Urinary bladder (tissue), 4 donors: ENCODE results near the gene GOLGA6L24. TPM values are rescaled to one million over a fixed set of nuclear protein-coding genes. Genes with fewer than 3 reads are reported as not detected.
"Not testable (repeated sequence)": the region's sequence is repeated elsewhere in the genome, so short reads cannot be mapped to it uniquely, and the experiment has no call there.

ENCODE experiments used
- DNase-seq: peaks from one replicate; pipeline ENCODE4 v3.0.0-alpha.2; 2015; ENCODE audit errors: extremely low spot score
- H3K27ac ChIP-seq: one replicate; pipeline ENCODE4 v1.5.1; 2013; ENCODE audit warnings: low read depth, mild to moderate bottlenecking, moderate library complexity
- H3K36me3 ChIP-seq: one replicate; pipeline ENCODE4 v1.6.1; 2013; ENCODE audit warnings: mild to moderate bottlenecking, moderate library complexity; ENCODE audit not compliant: insufficient read depth
- H3K4me1 ChIP-seq: one replicate; pipeline ENCODE4 v1.6.1; 2013; ENCODE audit warnings: mild to moderate bottlenecking, moderate library complexity; ENCODE audit not compliant: insufficient read depth
- H3K4me3 ChIP-seq: one replicate; pipeline ENCODE4 v1.5.1; 2013; ENCODE audit warnings: low read depth, low read length
- WGBS: extraction: QIAGEN DNeasy Blood & Tissue Kit; methylation state at CpG from one replicate; pipeline ENCODE4 v1.1.7; 2013; 5-methylcytosine and 5-hydroxymethylcytosine counted together
- polyA plus RNA-seq: library from polyadenylated mRNA; stranded (reverse); fragments of 200-250 nt; gene quantifications from one replicate; pipeline ENCODE4 v1.2.3, GENCODE V29; 2013
- total RNA-seq: library from RNA; depleted of rRNA; stranded (reverse); fragments of >200 nt; gene quantifications from one replicate; pipeline ENCODE4 v1.2.3, GENCODE V29; 2014
- donor health status: healthy with polysubstance abuse.
- donor health status: healthy.

The GOLGA6L24 gene
- total RNA-seq = not detected
- polyA plus RNA-seq = not detected

DNA sequence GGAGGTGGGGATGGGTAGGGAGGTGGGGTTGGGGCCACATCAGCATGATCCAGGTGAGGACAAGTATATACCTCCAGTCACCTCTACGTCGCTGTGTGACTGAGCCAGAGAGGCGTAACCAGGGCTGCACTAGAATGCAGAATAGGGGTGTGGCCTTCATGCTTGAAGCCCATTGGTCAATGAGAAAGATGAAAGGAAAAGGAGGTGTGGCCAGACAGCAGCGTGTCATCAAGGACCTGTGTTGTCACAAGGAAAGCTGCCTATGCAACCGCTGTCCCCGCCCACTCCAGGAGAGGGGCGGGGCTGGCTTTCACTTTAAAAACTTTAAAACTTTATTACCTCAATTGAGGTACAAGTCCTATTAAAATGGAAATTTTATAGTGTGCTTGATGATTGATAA lies at the start of gene GOLGA6L24:
GOLGA6L24 (minus strand) TSS at position 101 of the 400 bp plus-strand sequence; CDS start at position 40, 61 bp downstream.
- not testable (repeated sequence) for H3K27ac ChIP-seq, H3K36me3 ChIP-seq, H3K4me3 ChIP-seq, H3K4me1 ChIP-seq, DNase-seq
- no CpG with 5 or more reads among the region's 7 CpGs for WGBS

DNA sequence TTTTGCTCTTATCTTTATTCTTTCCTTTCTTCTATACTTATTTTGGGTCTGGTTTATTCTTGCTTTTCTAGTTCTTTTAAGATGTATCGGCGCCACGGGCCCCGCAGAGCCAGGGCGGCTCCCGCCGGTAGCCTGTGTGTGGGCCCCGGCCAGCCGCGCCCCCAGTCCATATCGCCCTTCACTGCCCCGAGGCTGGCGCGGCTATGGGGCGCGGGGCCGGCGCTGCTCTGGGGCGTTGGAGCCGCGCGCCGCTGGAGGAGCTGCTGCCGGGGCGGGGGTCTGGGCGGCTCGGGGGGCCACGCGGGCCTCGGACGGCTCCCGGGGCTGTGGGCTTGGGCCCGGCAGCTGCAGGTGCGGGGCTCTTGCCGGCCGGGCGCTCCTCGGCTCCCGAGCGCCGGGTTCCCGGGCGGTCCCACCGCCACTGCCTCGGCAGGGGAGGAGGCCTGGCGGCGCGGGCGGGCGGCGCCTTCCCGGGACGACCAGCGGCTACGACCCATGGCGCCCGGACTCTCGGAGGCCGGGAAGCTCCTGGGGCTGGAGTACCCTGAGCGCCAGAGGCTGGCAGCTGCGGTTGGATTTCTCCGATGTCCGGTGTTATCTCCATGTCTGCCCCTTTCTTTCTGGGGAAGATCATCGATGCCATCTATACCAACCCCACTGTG lies 45.0 kb upstream of the GOLGA6L24 start:
- H3K36me3 ChIP-seq, DNase-seq, H3K4me1 ChIP-seq, H3K27ac ChIP-seq, H3K4me3 ChIP-seq: not testable (repeated sequence)
- no CpG with 5 or more reads among the region's 64 CpGs for WGBS

- not testable (repeated sequence) for H3K4me1 ChIP-seq, H3K27ac ChIP-seq, H3K4me3 ChIP-seq, H3K36me3 ChIP-seq, DNase-seq
- 91% methylated on average over 2 of the region's 11 CpGs for WGBS
Measured at GRCh38 chr15:28396022-28396421, 38.1 kb upstream of the GOLGA6L24 start.

DNA sequence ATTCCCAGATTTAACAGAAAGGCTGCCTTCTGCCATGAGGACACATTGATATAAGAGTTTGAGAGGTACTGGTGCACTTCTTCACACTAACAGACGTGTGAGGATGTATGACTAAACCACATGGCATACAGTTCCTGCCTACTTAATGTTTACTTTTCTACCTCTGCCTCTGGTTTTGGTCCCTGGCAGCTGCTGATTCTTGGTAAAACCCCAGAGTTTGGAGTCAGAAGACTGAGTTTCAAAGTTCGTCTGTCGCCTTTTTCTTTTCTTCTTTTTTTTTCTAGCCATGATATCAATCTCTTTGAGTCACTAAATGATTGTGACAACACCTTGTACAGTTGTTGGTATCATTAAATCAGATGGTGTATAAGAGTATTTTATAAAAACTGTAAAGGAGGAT lies 22.2 kb upstream of the GOLGA6L24 start:
- not testable (repeated sequence) for H3K27ac ChIP-seq, H3K4me1 ChIP-seq, DNase-seq, H3K36me3 ChIP-seq, H3K4me3 ChIP-seq
- WGBS = 89% methylated on average over 2 of the region's 3 CpGs

DNA sequence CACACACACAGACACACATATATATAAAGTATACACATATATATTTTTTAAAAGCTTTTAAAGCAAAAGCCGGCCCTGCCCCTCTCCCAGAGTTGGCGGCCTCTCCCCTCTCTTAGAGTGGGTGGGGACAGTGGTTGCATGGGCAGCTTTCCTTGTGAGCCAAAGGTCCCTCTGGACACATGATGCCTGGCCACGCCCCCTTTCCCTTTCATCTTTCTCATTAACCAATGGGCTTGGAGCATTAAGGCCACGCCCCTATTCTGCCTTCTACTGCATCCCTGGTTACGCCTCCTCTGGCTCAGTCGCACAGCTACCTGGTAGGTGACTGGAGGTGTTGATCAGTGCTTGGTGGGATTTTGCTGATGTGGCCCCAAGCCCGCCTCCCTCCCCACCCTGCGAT lies 20.5 kb upstream of the GOLGA6L24 start, which contains the start of gene GOLGA8F:
GOLGA8F (plus strand) TSS at position 301 of the 400 bp plus-strand sequence; CDS start at position 399, 98 bp downstream.
- H3K4me3 ChIP-seq, H3K36me3 ChIP-seq, H3K27ac ChIP-seq, H3K4me1 ChIP-seq, DNase-seq: not testable (repeated sequence)
- no CpG with 5 or more reads among the region's 8 CpGs for WGBS

- 91% methylated on average over 12 of the region's 17 CpGs for WGBS
- not testable (repeated sequence) for H3K27ac ChIP-seq, H3K36me3 ChIP-seq, H3K4me1 ChIP-seq, DNase-seq, H3K4me3 ChIP-seq
Measured at GRCh38 chr15:28365502-28365901, 7.6 kb upstream of the GOLGA6L24 start.

GRCh38 chr15:28322129-28322588 lies 35.7 kb downstream of the GOLGA6L24 start, which contains the start of gene HERC2:
Gene HERC2, minus strand, starts transcription at chr15:28322179. Its CDS starts 746 bp downstream, at chr15:28321433.
- H3K36me3 ChIP-seq, H3K4me1 ChIP-seq, DNase-seq, H3K27ac ChIP-seq, H3K4me3 ChIP-seq: not testable (repeated sequence)
- no CpG with 5 or more reads among the region's 52 CpGs for WGBS

- not testable (repeated sequence) for H3K4me3 ChIP-seq, H3K27ac ChIP-seq, DNase-seq, H3K4me1 ChIP-seq, H3K36me3 ChIP-seq
- under 1% methylated on average over 13 of the region's 39 CpGs for WGBS
Measured at GRCh38 chr15:28321358-28322078, 36.4 kb downstream of the GOLGA6L24 start.

GRCh38 chr15:28319725-28320124 lies 38.2 kb downstream of the GOLGA6L24 start:
- not testable (repeated sequence) for H3K4me1 ChIP-seq, H3K36me3 ChIP-seq, DNase-seq, H3K4me3 ChIP-seq, H3K27ac ChIP-seq
- WGBS = 96% methylated on average over 1 of the region's 1 CpG

DNA sequence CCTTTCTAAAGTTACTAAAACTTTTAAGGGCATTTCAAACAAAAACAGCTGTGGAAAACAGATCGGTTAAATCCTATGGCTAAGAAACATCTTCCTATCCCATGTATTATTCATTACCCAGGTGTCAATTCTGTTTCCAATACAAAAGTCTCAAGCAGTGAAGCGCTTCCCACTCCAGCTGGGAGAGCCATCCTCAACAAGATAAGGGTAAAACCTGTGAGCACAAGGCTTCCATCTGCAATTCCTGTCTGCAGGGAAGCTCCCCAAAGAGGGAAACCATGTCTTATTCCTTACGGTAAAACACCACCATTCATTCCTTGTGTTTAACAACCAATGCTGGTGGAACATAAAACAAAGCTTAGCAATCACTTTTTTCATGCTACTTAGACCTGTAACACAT lies 39.1 kb downstream of the GOLGA6L24 start:
- DNase-seq, H3K27ac ChIP-seq, H3K4me1 ChIP-seq, H3K36me3 ChIP-seq, H3K4me3 ChIP-seq: not testable (repeated sequence)
- 100% methylated on average over 1 of the region's 3 CpGs for WGBS

- not testable (repeated sequence) for H3K4me1 ChIP-seq, H3K27ac ChIP-seq
- 91% methylated on average over 13 of the region's 13 CpGs for WGBS
Measured at GRCh38 chr15:28318122-28318521, 39.8 kb downstream of the GOLGA6L24 start.

GRCh38 chr15:28316958-28317357 lies 40.9 kb downstream of the GOLGA6L24 start:
- not testable (repeated sequence) for H3K4me3 ChIP-seq, H3K4me1 ChIP-seq, DNase-seq, H3K27ac ChIP-seq, H3K36me3 ChIP-seq
- 98% methylated on average over 7 of the region's 7 CpGs for WGBS

More at GRCh38 chr15:28318122-28318521, 39.8 kb downstream of the GOLGA6L24 start:
- not testable (repeated sequence) for DNase-seq, H3K36me3 ChIP-seq, H3K4me3 ChIP-seq

DNA sequence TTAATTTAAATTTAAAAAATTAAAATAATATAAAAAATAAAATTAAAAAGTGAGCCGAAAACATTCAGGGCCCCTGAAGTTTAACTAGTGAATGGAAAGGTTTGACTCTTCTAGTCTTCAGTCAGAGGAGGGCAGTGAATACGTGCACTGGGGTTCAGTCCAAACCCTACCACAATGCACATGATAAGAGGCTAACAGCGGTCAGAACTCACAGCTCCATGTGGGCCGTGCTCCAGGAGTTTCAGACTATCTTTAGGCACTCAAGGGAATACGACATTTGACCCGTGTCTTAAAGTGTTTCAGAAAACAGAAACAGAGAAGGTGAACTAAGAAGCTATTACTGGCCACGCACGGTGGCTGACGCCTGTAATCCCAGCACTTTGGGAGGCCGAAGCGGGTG lies 47.4 kb downstream of the GOLGA6L24 start:
- H3K36me3 ChIP-seq, DNase-seq, H3K4me3 ChIP-seq, H3K27ac ChIP-seq, H3K4me1 ChIP-seq: not testable (repeated sequence)
- 89% methylated on average over 11 of the region's 11 CpGs for WGBS

DNA sequence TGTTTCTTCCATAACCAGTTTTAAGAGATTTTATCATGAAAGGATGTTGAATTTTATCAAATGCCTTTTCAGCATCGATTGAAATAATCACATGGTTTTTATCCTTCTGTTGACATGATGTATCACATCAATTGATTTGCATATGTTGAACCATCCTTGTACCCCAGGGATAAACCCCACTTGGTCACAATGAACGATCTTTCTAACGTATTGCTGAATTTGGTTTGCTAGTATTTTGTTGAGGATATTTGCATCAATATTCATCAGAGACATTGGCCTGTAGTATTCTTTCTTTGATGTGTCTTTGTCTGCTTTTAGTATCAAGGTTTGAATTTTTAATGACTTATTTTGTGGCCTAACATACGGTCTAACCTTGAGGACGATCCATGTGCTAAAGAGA lies 49.2 kb downstream of the GOLGA6L24 start:
- WGBS = over 99% methylated on average over 5 of the region's 5 CpGs
- not testable (repeated sequence) for H3K4me3 ChIP-seq, H3K27ac ChIP-seq, DNase-seq, H3K36me3 ChIP-seq, H3K4me1 ChIP-seq
